ENCODE measurements around the gene RPS21.

GRCh38 chr20:62396367-62397239 lies 9.7 kb downstream of the RPS21 start:
- no peak for TF ChIP-seq CTCF (IDR thresholded peaks at IDR 0.05)
- TF ChIP-seq POLR2A (IDR thresholded peaks at IDR 0.05), result no peak
- TF ChIP-seq POLR2AphosphoS5 (IDR thresholded peaks at IDR 0.05), result no peak
